GM12878 (cell line): Measurements from ENCODE around the gene NMNAT3.

Source experiments
- BCLAF1 ChIP-seq: fragments of 450-650 bp; IDR thresholded peaks from 2 replicates; pipeline ENCODE4 v1.6.1; 2017; ENCODE audit warnings: antibody characterized with exemption, mild to moderate bottlenecking, moderate library complexity
- BMI1 ChIP-seq: fragments of 450-650 bp; IDR thresholded peaks from 2 replicates; pipeline ENCODE4 v1.6.1; 2016; ENCODE audit warnings: mild to moderate bottlenecking, moderate library complexity, borderline replicate concordance
- EP300 ChIP-seq, 2 experiments: fragments of 150-350 bp in 1 of 2; IDR thresholded peaks; 2 replicates each; pipeline ENCODE4 v1.6.1; 2011 to 2012; ENCODE audit warnings: low read depth in 2 of 2, low read length in 2 of 2, borderline replicate concordance in 1 of 2, improper control_type of control experiment in 1 of 2, inconsistent platforms in 1 of 2; ENCODE audit not compliant: control insufficient read depth in 1 of 2
- IRF5 ChIP-seq: fragments of 450-650 bp; IDR thresholded peaks from 2 replicates; pipeline ENCODE4 v1.6.1; 2017; ENCODE audit warnings: borderline replicate concordance
- MXI1 ChIP-seq: fragments of 150-350 bp; IDR thresholded peaks from 2 replicates; pipeline ENCODE4 v1.6.1; 2011; ENCODE audit warnings: low read depth, mild to moderate bottlenecking, inconsistent platforms, low read length, improper control_type of control experiment
- MYC ChIP-seq: IDR thresholded peaks from 2 replicates; pipeline ENCODE4 v1.6.1; 2011; ENCODE audit warnings: mild to moderate bottlenecking, low read length, moderate library complexity, inconsistent platforms; ENCODE audit not compliant: insufficient read depth, insufficient replicate concordance, insufficient read length, severe bottlenecking
- SIN3A ChIP-seq: IDR thresholded peaks from 2 replicates; pipeline ENCODE4 v1.6.1; 2012; ENCODE audit warnings: low read depth, low read length, improper control_type of control experiment
- TAF1 ChIP-seq: IDR thresholded peaks from 2 replicates; pipeline ENCODE4 v1.6.1; 2011; ENCODE audit warnings: mild to moderate bottlenecking, low read depth, low read length, borderline replicate concordance
- YY1 ChIP-seq: IDR thresholded peaks from 2 replicates; pipeline ENCODE4 v1.6.1; 2011; ENCODE audit warnings: low read depth, mild to moderate bottlenecking, low read length
- ZNF274 ChIP-seq: IDR thresholded peaks from one replicate; pipeline ENCODE4 v1.8.0; 2011; ENCODE audit not compliant: insufficient read length, insufficient read depth

GRCh38 chr3:139533781-139534454 is 143.9 kb downstream of the NMNAT3 start:
- TF ChIP-seq ZNF274 = no peak
- no peak for TF ChIP-seq MYC
- no peak for TF ChIP-seq BCLAF1
- TF ChIP-seq BMI1 = no peak
- TF ChIP-seq MXI1 = no peak
- TF ChIP-seq EP300 (IDR thresholded peaks at IDR 0.05; ENCODE audit: borderline replicate concordance in 1 of 2, control insufficient read depth in 1 of 2, low read depth in 2 of 2, low read length in 2 of 2) = no peak
- TF ChIP-seq TAF1 = no peak
- no peak for TF ChIP-seq IRF5
- TF ChIP-seq SIN3A = no peak
- no peak for TF ChIP-seq YY1
